NCI-H82 (cell line): ENCODE results near the gene ADAM11.

Source experiments
- DNase-seq: peaks from one replicate; lab custom pipeline; 2025; lab: John Stamatoyannopoulos, UW

The ADAM11 gene

GRCh38 chr17:44757045-44757917 lies 1.5 kb upstream of the ADAM11 start:
- DNase-seq, result no peak

GRCh38 chr17:44757918-44758413 lies 822 bp upstream of the ADAM11 start:
- DNase-seq, result no peak

- DNase-seq, result peak; percentile 57
Observed at GRCh38 chr17:44759086-44759915, 513 bp downstream of the ADAM11 start.

GRCh38 chr17:44759916-44760243 lies 1.1 kb downstream of the ADAM11 start:
- DNase-seq, result no peak

- peak; percentile 68 for DNase-seq
Observed at GRCh38 chr17:44760474-44761308, 1.9 kb downstream of the ADAM11 start.

- DNase-seq, result no peak
Observed at GRCh38 chr17:44761932-44762810, 3.4 kb downstream of the ADAM11 start.

GRCh38 chr17:44763170-44763569 lies 4.4 kb downstream of the ADAM11 start:
- no peak for DNase-seq

GRCh38 chr17:44765965-44766364 lies 7.2 kb downstream of the ADAM11 start:
- no peak for DNase-seq

GRCh38 chr17:44766409-44767038 lies 7.7 kb downstream of the ADAM11 start:
- DNase-seq, result no peak

GRCh38 chr17:44767493-44767892 lies 8.7 kb downstream of the ADAM11 start:
- DNase-seq, result peak; percentile 69

GRCh38 chr17:44768505-44769142 lies 9.8 kb downstream of the ADAM11 start:
- DNase-seq, result no peak

- DNase-seq, result no peak
Observed at GRCh38 chr17:44769230-44769629, 10.4 kb downstream of the ADAM11 start.

GRCh38 chr17:44769647-44770084 lies 10.9 kb downstream of the ADAM11 start:
- DNase-seq, result no peak

GRCh38 chr17:44770166-44770925 lies 11.6 kb downstream of the ADAM11 start:
- peak; percentile 59 for DNase-seq

- no peak for DNase-seq
Observed at GRCh38 chr17:44772308-44773045, 13.7 kb downstream of the ADAM11 start.

GRCh38 chr17:44773140-44773539 lies 14.4 kb downstream of the ADAM11 start:
- DNase-seq, result no peak

- peak; percentile 94 for DNase-seq
Observed at GRCh38 chr17:44774271-44775135, 15.7 kb downstream of the ADAM11 start.
